GM12891 (cell line): ENCODE measurements around the gene KRT78.

ENCODE experiments used
- POLR2A ChIP-seq: IDR thresholded peaks from 2 replicates; pipeline ENCODE4 v1.6.1; 2011; ENCODE audit warnings: low read depth, low read length, control low read depth
- POLR2AphosphoS5 ChIP-seq: IDR thresholded peaks from 2 replicates; pipeline ENCODE4 v1.6.1; 2011; ENCODE audit warnings: low read depth, low read length, control low read depth
- TAF1 ChIP-seq: IDR thresholded peaks from 2 replicates; pipeline ENCODE4 v1.6.1; 2011; ENCODE audit warnings: low read depth, low read length, control low read depth

DNA sequence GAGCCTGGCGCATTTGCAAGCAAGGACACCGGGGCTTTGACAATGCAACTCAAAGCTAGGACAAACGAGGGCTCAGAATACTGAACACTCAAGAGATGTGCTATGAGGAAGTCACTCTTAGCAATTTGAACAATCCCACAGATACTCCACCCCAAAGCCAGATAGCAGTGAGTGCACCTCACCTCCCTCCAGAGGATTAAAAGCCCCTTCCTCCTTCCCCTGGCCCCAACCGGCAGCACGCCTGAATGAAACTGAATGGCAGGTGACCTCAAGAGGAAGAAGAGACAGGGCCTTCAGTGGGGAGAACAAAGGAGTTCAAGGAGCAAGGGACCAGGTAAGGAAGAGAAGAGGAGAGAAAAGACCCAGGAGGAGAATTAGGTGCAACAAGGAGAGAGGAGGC, 1.9 kb upstream of the KRT78 start:
- TF ChIP-seq POLR2A (no peak), POLR2AphosphoS5 (no peak), TAF1 (no peak)
